ENCODE data around the gene NBPF1.
"Not testable (repeated sequence)": the region's sequence is repeated elsewhere in the genome, so short reads cannot be mapped to it uniquely, and the experiment has no call there.

The NBPF1 gene

GRCh38 chr1:16605532-16606505 lies 7.5 kb downstream of the NBPF1 start:
- DNase-seq = no peak

GRCh38 chr1:16605213-16605525 lies 8.2 kb downstream of the NBPF1 start:
- DNase-seq = no peak

- not testable (repeated sequence) for DNase-seq
Measured at GRCh38 chr1:16604514-16605212, 8.7 kb downstream of the NBPF1 start.

GRCh38 chr1:16603623-16604022 lies 9.7 kb downstream of the NBPF1 start:
- not testable (repeated sequence) for DNase-seq

GRCh38 chr1:16602336-16603011 lies 10.9 kb downstream of the NBPF1 start:
- not testable (repeated sequence) for DNase-seq

- DNase-seq = not testable (repeated sequence)
Measured at GRCh38 chr1:16600855-16601786, 12.2 kb downstream of the NBPF1 start.

- DNase-seq = not testable (repeated sequence)
Measured at GRCh38 chr1:16599326-16599725, 14.0 kb downstream of the NBPF1 start.

- not testable (repeated sequence) for DNase-seq
Measured at GRCh38 chr1:16595216-16595615, 18.1 kb downstream of the NBPF1 start.

GRCh38 chr1:16591845-16592244 lies 21.5 kb downstream of the NBPF1 start:
- DNase-seq = not testable (repeated sequence)

- not testable (repeated sequence) for DNase-seq
Measured at GRCh38 chr1:16588081-16588480, 25.3 kb downstream of the NBPF1 start.

- DNase-seq = not testable (repeated sequence)
Measured at GRCh38 chr1:16587639-16588038, 25.7 kb downstream of the NBPF1 start.

- not testable (repeated sequence) for DNase-seq
Measured at GRCh38 chr1:16565324-16565723, 48.0 kb downstream of the NBPF1 start.

- not testable (repeated sequence) for DNase-seq
Measured at GRCh38 chr1:16561035-16561434, 52.3 kb downstream of the NBPF1 start.

- not testable (repeated sequence) for DNase-seq
Measured at GRCh38 chr1:16560498-16560897, 52.9 kb downstream of the NBPF1 start.

- DNase-seq = not testable (repeated sequence)
Measured at GRCh38 chr1:16559688-16560087, 53.7 kb downstream of the NBPF1 start.

GRCh38 chr1:16557034-16557433 lies 56.3 kb downstream of the NBPF1 start:
- DNase-seq = not testable (repeated sequence)

GRCh38 chr1:16553244-16553643 lies 60.1 kb downstream of the NBPF1 start:
- not testable (repeated sequence) for DNase-seq

- DNase-seq = not testable (repeated sequence)
Measured at GRCh38 chr1:16550212-16550918, 63.0 kb downstream of the NBPF1 start.

GRCh38 chr1:16549545-16549944 lies 63.8 kb downstream of the NBPF1 start:
- DNase-seq = not testable (repeated sequence)

GRCh38 chr1:16547502-16548241 lies 65.7 kb downstream of the NBPF1 start:
- DNase-seq = not testable (repeated sequence)
